ENCODE results near the gene NR1I3. TPM values are rescaled to one million over a fixed set of nuclear protein-coding genes. Genes with fewer than 3 reads are reported as not detected.

NR1I3 gene
- total RNA-seq, 1 donor from 2014 or later = not detected

- Mint-ChIP-seq H3K27ac (peak within 1 kb of the TSS; percentile 94), H3K4me3 (peak within 1 kb of the TSS; percentile 94), H3K9me3 (no peaks in the 10 kb centered on the region), H3K27me3 (no peaks in the 10 kb centered on the region), H3K36me3 (ENCODE audit: low read depth) (peaks cover 37% of the 10 kb centered on the region), H3K4me1 (peaks cover 38% of the 10 kb centered on the region)
- ChIA-PET CTCF (interaction anchor here (0.9 to 3.0 kb wide), 11 partner anchors 9 to 180 kb away, joined by 3 to 21 read pairs (median 6); partner anchors contain the start of genes APOA2, CFAP126, PPOX and TOMM40L), POLR2A (interaction anchor here (0.6 to 3.4 kb wide), 26 partner anchors 9 to 198 kb away, joined by 3 to 43 read pairs (median 8); partner anchors contain the start of genes ARHGAP30, B4GALT3, DEDD and PPOX)
- intact Hi-C loops (cut with micrococcal nuclease) = loop anchor here (1.0 to 2.0 kb wide), 6 partner anchors 16 to 112 kb away; partner anchors contain the start of genes PPOX, SDHC and UFC1
- ATAC-seq (ENCODE audit: low read depth) = peak; percentile 99
- DNase-seq = peak; percentile 82
- no peak for TF ChIP-seq CTCF (IDR thresholded peaks at IDR 0.05)
Measured at GRCh38 chr1:161201836-161202712, 35.9 kb downstream of the NR1I3 start, which contains the start of gene NDUFS2. Gene NDUFS2, plus strand, starts transcription at chr1:161202367. Its CDS starts 19 bp downstream, at chr1:161202386.

GRCh38 chr1:161200992-161201835 lies 36.8 kb downstream of the NR1I3 start:
- intact Hi-C loops (cut with micrococcal nuclease) = loop anchor here (1.0 kb wide), 1 partner anchor 48 kb away; the partner anchor contains the start of gene UFC1
- Mint-ChIP-seq H3K9me3 (no peaks in the 10 kb centered on the region), H3K4me3 (peak overlapping the region; percentile 94), H3K4me1 (peaks cover 38% of the 10 kb centered on the region), H3K27me3 (no peaks in the 10 kb centered on the region), H3K27ac (peak overlapping the region; percentile 94), H3K36me3 (ENCODE audit: low read depth) (peaks cover 29% of the 10 kb centered on the region)
- CTCF ChIA-PET = interaction anchor here (0.9 to 3.0 kb wide), 7 partner anchors 9 to 181 kb away, joined by 3 to 21 read pairs (median 9); partner anchors contain the start of genes APOA2, PPOX and TOMM40L
- TF ChIP-seq CTCF (IDR thresholded peaks at IDR 0.05) = no peak
- POLR2A ChIA-PET = interaction anchor here (0.5 to 3.4 kb wide), 27 partner anchors 9 to 199 kb away, joined by 3 to 43 read pairs (median 9); partner anchors contain the start of genes ARHGAP30, B4GALT3, DEDD and PPOX
- ATAC-seq (ENCODE audit: low read depth) (no peak), DNase-seq (no peak)

GRCh38 chr1:161200421-161200991 lies 37.5 kb downstream of the NR1I3 start:
- CTCF ChIA-PET = interaction anchor here (2.5 to 3.0 kb wide), 2 partner anchors 35 to 182 kb away, joined by 9 to 21 read pairs; partner anchors contain the start of gene PPOX
- POLR2A ChIA-PET = interaction anchor here (0.5 to 3.4 kb wide), 4 partner anchors 8 to 34 kb away, joined by 4 to 30 read pairs (median 14); partner anchors contain the start of gene PPOX
- Mint-ChIP-seq H3K27ac (no peak overlapping the region), H3K27me3 (no peaks in the 10 kb centered on the region), H3K4me3 (no peak overlapping the region), H3K9me3 (no peaks in the 10 kb centered on the region), H3K36me3 (ENCODE audit: low read depth) (peaks cover 21% of the 10 kb centered on the region), H3K4me1 (peaks cover 43% of the 10 kb centered on the region)
- intact Hi-C loops (cut with micrococcal nuclease) = no loop called here
- TF ChIP-seq CTCF (IDR thresholded peaks at IDR 0.05) = no peak
- ATAC-seq (ENCODE audit: low read depth) (no peak), DNase-seq (no peak)

- peaks cover 46% of the 10 kb centered on the region for H3K4me1 Mint-ChIP-seq
- POLR2A ChIA-PET = no interaction called here
Measured at GRCh38 chr1:161199506-161200139, 38.4 kb downstream of the NR1I3 start.

More at GRCh38 chr1:161199506-161200139, 38.4 kb downstream of the NR1I3 start:
- Mint-ChIP-seq H3K4me3 (no peak overlapping the region), H3K27ac (no peak overlapping the region), H3K9me3 (no peaks in the 10 kb centered on the region), H3K36me3 (ENCODE audit: low read depth) (peaks cover 17% of the 10 kb centered on the region), H3K27me3 (no peaks in the 10 kb centered on the region)
- ATAC-seq (ENCODE audit: low read depth) (no peak), DNase-seq (no peak)
- intact Hi-C loops (cut with micrococcal nuclease) = no loop called here
- CTCF ChIA-PET = interaction anchor here (1.9 kb wide), 1 partner anchor 26 kb away, joined by 8 read pairs; the partner anchor contains the start of gene TOMM40L
- no peak for TF ChIP-seq CTCF (IDR thresholded peaks at IDR 0.05)

All from activated B cell treated with CpG ODN at 0.5 μM for 24 hours (primary cell).